Esophagus squamous epithelium (tissue), 5 donors: Measurements from ENCODE around the gene STRA8. TPM values are rescaled to one million over a fixed set of nuclear protein-coding genes. Genes with fewer than 3 reads are reported as not detected.
"Not testable (repeated sequence)": the region's sequence is repeated elsewhere in the genome, so short reads cannot be mapped to it uniquely, and the experiment has no call there.

Experiments used
- DNase-seq: peaks from one replicate; lab custom pipeline; 2025; lab: John Stamatoyannopoulos, UW
- H3K27ac ChIP-seq, 4 donors: fragments of 200-600 bp; sonication (generic); one replicate each; pipeline ENCODE4 v1.5.1; 2016 to 2019; ENCODE audit warnings: mild to moderate bottlenecking in 1 of 4
- H3K27me3 ChIP-seq, 4 donors: fragments of 200-600 bp; sonication (generic); 1 replicate in 3 of 4; 2 replicates in 1 of 4; pipeline versions ENCODE4 v1.5.1 to v1.6.0; 2017 to 2021; ENCODE audit warnings: antibody characterized with exemption in 1 of 4
- H3K36me3 ChIP-seq, 3 donors: fragments of 200-600 bp; sonication (generic); one replicate each; pipeline ENCODE4 v1.5.1; 2016 to 2019
- H3K4me1 ChIP-seq, 3 donors: fragments of 200-600 bp; sonication (generic); one replicate each; pipeline ENCODE4 v1.5.1; 2017 to 2019
- H3K4me3 ChIP-seq, 4 donors: fragments of 200-600 bp; sonication (generic); 1 replicate in 3 of 4; 2 replicates in 1 of 4; pipeline ENCODE4 v1.5.1; 2016 to 2019; ENCODE audit warnings: mild to moderate bottlenecking in 2 of 4, moderate library complexity in 1 of 4
- H3K9me3 ChIP-seq, 3 donors: fragments of 200-600 bp; sonication (generic); one replicate each; pipeline ENCODE4 v1.5.1; 2016 to 2019
- CTCF ChIP-seq, 6 experiments: fragments of 450-650 bp in 4 of 6; fragments of 200-600 bp in 2 of 6; sonication (generic) in 2 of 6; IDR thresholded peaks; one replicate each; pipeline ENCODE4 v1.5.1; 2016 to 2019; ENCODE audit warnings: antibody characterized with exemption in 6 of 6, mild to moderate bottlenecking in 4 of 6, moderate library complexity in 4 of 6
- POLR2A ChIP-seq, 4 donors: fragments of 450-650 bp; IDR thresholded peaks; one replicate each; pipeline ENCODE4 v1.6.1; 2017; ENCODE audit warnings: antibody characterized with exemption in 4 of 4, mild to moderate bottlenecking in 4 of 4, moderate library complexity in 3 of 4
- WGBS, 2 donors: methylation state at CpG; one replicate each; pipeline ENCODE4 v1.1.5; 2018; 5-methylcytosine and 5-hydroxymethylcytosine counted together
- intact Hi-C: fragments of 100-400 bp; cut with DNase I; formaldehyde crosslinking; loops from one replicate; pipeline ENCODE4 v1.15.0; 2022
- total RNA-seq, 4 donors: library from RNA; depleted of rRNA; stranded (reverse); fragments of >200 nt; gene quantifications; one replicate each; pipeline ENCODE4 v1.1.0, GENCODE V29; 2016
- donor health status: DM: yes; HTN: yes; CAD: no.

The STRA8 gene
- total RNA-seq, 4 donors from 2014 or later, result not detected

GRCh38 chr7:135208102-135208793, 25.4 kb upstream of the STRA8 start:
- Histone ChIP-seq H3K36me3 (peaks cover 7 to 44% (median 11%) of the 10 kb centered on the region in 3 donors), H3K27me3 (no peaks in the 10 kb centered on the region), H3K4me1 (peaks cover 23 to 91% (median 60%) of the 10 kb centered on the region in 3 donors), H3K27ac (peak overlapping the region; percentile 7 to 97 (median 78)), H3K4me3 (peak overlapping the region in 1 of 4 donors; percentile 45), H3K9me3 (no peaks in the 10 kb centered on the region)
- intact Hi-C loops, result no loop called here
- TF ChIP-seq POLR2A (IDR thresholded peaks at IDR 0.05) (no peak), CTCF (IDR thresholded peaks at IDR 0.05) (no peak)
- no peak for DNase-seq
- WGBS, 2 donors, result 38 to 72% methylated on average over 5 to 6 of the region's 6 CpGs

- Histone ChIP-seq H3K4me3 (peak overlapping the region in 3 of 4 donors; percentile 72 to 94 (median 90)), H3K9me3 (no peaks in the 10 kb centered on the region), H3K27ac (peak overlapping the region; percentile 63 to 97 (median 94)), H3K27me3 (no peaks in the 10 kb centered on the region), H3K4me1 (peaks cover 21 to 91% (median 57%) of the 10 kb centered on the region in 3 donors), H3K36me3 (peaks cover 7 to 33% (median 9%) of the 10 kb centered on the region in 3 donors)
- 50 to 65% methylated on average over 7 of the region's 7 CpGs for WGBS, 2 donors
- TF ChIP-seq CTCF (IDR thresholded peaks at IDR 0.05) (no peak), POLR2A (IDR thresholded peaks at IDR 0.05) (no peak)
- intact Hi-C loops, result no loop called here
- no peak for DNase-seq
Measured at GRCh38 chr7:135209225-135209834, 24.3 kb upstream of the STRA8 start.

GRCh38 chr7:135210888-135211178, 22.8 kb upstream of the STRA8 start:
- 0% methylated on average over 4 to 9 of the region's 13 CpGs for WGBS, 2 donors
- peaks cover 2 to 21% (median 2%) of the 10 kb centered on the region in 3 donors for H3K36me3 ChIP-seq
- H3K4me1 ChIP-seq, result peaks cover 18 to 82% (median 50%) of the 10 kb centered on the region in 3 donors
- DNase-seq, result no peak
- no peaks in the 10 kb centered on the region for H3K27me3 ChIP-seq
- H3K9me3 ChIP-seq, result no peaks in the 10 kb centered on the region
- intact Hi-C loops, result no loop called here
- peak overlapping the region; percentile 93 to 97 (median 94) for H3K27ac ChIP-seq
- H3K4me3 ChIP-seq, result peak overlapping the region; percentile 72 to 94 (median 85)
- no peak for TF ChIP-seq POLR2A (IDR thresholded peaks at IDR 0.05)
- no peak for TF ChIP-seq CTCF (IDR thresholded peaks at IDR 0.05)

- Histone ChIP-seq H3K9me3 (no peaks in the 10 kb centered on the region), H3K4me3 (peak within 1 kb of the TSS; percentile 72 to 94 (median 85)), H3K4me1 (peaks cover 18 to 77% (median 49%) of the 10 kb centered on the region in 3 donors), H3K27ac (peak within 1 kb of the TSS; percentile 93 to 97 (median 94)), H3K36me3 (peaks cover 0 to 15% (median 0%) of the 10 kb centered on the region in 3 donors), H3K27me3 (no peaks in the 10 kb centered on the region)
- no CpG with 5 or more reads among the region's 82 CpGs for WGBS, 2 donors
- TF ChIP-seq POLR2A (IDR thresholded peaks at IDR 0.05) (peak in 3 of 4 donors; percentile 60 to 94 (median 68)), CTCF (IDR thresholded peaks at IDR 0.05) (peak in 1 of 6 experiments; percentile 4)
- intact Hi-C loops, result no loop called here
- DNase-seq, result peak; percentile 75
Measured at GRCh38 chr7:135211179-135211945, 22.3 kb upstream of the STRA8 start, which contains the start of gene WDR91. WDR91 (minus strand) TSS chr7:135211526; CDS start chr7:135211502, 24 bp downstream.

GRCh38 chr7:135211946-135212685, 21.5 kb upstream of the STRA8 start:
- peak overlapping the region; percentile 72 to 94 (median 85) for H3K4me3 ChIP-seq
- H3K27ac ChIP-seq, result peak overlapping the region; percentile 93 to 97 (median 94)
- WGBS, 2 donors, result 26 to 39% methylated on average over 19 to 22 of the region's 30 CpGs
- DNase-seq, H3K9me3 ChIP-seq, intact Hi-C loops, H3K36me3 ChIP-seq, H3K27me3 ChIP-seq: not testable (repeated sequence)
- peaks cover 18 to 69% (median 41%) of the 10 kb centered on the region in 3 donors for H3K4me1 ChIP-seq
